UCSD-AML1 (cell line): ENCODE measurements around the gene SLC44A2.

ENCODE experiments used
- DNase-seq: peaks from one replicate; lab custom pipeline; 2025; ENCODE audit not compliant: unreplicated experiment; lab: John Stamatoyannopoulos, UW

SLC44A2 gene

GRCh38 chr19:10680545-10681135 lies 55.3 kb downstream of the SLC44A2 start:
- no peak for DNase-seq

DNA sequence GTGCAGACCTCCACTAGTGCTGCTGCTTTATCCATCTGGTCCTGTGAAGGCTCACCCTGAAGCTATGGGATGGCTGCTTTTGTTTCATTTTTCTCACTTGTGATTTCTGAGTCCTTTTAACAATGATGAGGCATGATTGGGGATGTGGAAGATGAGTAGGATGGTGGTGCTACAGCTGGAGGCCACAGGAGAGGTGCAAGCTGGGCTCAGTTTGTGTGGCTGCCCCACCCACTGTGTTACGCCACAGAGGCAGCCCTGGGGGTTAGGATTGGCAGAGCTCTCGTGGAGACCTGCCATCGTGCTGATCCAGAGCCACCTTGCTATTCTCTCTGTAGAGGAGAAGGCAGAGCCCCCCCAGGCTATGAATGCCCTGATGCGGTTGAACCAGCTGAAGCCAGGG lies 56.3 kb downstream of the SLC44A2 start:
- DNase-seq = no peak

GRCh38 chr19:10682397-10683063 lies 57.2 kb downstream of the SLC44A2 start:
- no peak for DNase-seq

GRCh38 chr19:10683064-10683426 lies 57.7 kb downstream of the SLC44A2 start:
- no peak for DNase-seq

DNA sequence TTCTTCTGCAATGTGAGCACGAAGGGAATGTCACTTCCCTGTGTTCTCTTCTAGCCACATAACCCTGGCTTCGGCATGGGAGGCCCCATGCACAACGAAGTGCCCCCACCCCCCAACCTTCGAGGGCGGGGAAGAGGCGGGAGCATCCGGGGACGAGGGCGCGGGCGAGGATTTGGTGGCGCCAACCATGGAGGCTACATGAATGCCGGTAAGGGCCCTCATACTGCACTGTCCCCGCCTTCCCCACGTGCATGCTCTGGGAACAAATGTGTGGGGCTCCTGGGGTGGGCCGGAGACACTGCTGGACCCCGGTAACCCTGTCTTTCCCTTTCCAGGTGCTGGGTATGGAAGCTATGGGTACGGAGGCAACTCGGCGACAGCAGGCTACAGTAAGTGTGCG lies 58.2 kb downstream of the SLC44A2 start:
- DNase-seq = no peak

DNA sequence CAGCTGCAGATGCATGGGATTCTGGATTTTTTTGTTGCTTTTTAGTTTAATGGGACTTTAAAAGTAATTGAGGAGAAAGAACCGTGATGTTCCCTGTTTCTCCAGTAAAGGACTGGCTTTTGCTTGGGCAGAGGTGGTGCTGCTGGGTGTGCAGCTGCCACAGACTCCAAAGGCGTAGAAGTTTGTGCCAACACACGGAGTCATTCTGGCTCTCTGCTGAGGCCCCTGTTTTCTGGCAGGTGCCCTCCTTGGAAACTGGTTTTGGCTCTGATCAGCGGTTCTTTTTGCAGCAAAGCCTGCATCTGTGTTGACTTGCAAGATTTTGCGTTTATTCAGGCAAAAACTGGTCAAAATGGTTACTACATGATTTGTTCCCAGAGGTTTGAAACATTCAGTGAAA lies 59.9 kb downstream of the SLC44A2 start:
- no peak for DNase-seq

DNA sequence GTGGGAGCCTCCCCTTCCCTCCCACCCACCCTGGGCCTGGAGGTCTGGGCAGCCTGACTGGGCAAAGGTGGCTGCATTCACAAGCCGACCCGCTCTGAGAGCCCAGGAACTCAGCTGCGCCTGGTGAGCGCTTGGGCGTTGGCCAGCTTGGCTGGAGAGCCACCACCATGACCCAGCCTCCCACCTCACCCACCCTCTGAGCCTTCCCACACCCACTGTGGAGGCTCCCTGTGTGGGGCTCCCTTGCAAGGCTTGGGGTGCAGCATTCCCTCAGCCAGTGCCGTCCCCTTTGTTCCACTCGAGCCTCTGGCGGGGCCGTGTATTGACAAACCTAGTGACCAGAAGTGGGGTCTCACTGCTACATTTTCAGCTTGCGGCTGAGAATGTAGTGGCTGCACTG lies 60.8 kb downstream of the SLC44A2 start:
- no peak for DNase-seq

DNA sequence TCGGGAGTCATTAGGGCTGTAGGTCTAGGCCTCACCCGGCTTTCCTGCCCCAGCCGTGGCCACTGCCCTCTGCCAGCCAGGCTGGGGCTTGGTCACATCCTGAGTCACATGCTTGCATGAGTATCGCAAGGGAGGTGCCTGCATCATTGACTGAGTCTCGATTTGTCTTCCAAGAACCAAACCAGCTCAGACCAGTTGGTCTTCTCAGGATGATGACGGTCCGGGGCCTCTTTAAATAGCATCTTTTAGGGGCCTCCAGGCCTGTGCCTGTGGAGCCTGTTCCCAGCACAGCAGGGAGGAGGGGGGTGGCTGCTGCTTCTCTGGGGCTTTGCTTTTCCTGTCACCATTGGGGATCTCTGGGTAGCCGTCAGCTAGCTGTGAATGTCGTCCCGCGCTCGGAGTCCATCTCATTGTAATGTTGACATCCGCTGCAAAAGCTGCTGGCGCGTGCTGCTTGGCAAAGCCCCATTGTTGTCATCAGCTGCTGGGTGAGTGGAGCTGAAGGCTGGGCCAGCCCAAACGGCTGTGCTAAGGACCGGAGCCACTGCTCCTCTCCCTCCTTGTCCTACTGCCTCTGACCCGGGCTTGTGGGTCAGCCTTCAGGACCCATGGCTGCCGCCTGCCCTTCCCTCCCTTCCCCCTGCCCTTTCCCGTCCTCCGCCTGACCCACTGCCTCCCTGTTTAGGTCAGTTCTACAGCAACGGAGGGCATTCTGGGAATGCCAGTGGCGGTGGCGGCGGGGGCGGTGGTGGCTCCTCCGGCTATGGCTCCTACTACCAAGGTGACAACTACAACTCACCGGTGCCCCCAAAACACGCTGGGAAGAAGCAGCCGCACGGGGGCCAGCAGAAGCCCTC lies 61.5 kb downstream of the SLC44A2 start:
- no peak for DNase-seq

- no peak for DNase-seq
Observed at GRCh38 chr19:10687518-10688288, 62.4 kb downstream of the SLC44A2 start.

GRCh38 chr19:10688545-10689280 lies 63.4 kb downstream of the SLC44A2 start:
- no peak for DNase-seq

- no peak for DNase-seq
Observed at GRCh38 chr19:10690341-10690781, 65.0 kb downstream of the SLC44A2 start.

GRCh38 chr19:10691178-10691881 lies 66.0 kb downstream of the SLC44A2 start:
- no peak for DNase-seq

- DNase-seq = no peak
Observed at GRCh38 chr19:10691883-10692282, 66.5 kb downstream of the SLC44A2 start.

DNA sequence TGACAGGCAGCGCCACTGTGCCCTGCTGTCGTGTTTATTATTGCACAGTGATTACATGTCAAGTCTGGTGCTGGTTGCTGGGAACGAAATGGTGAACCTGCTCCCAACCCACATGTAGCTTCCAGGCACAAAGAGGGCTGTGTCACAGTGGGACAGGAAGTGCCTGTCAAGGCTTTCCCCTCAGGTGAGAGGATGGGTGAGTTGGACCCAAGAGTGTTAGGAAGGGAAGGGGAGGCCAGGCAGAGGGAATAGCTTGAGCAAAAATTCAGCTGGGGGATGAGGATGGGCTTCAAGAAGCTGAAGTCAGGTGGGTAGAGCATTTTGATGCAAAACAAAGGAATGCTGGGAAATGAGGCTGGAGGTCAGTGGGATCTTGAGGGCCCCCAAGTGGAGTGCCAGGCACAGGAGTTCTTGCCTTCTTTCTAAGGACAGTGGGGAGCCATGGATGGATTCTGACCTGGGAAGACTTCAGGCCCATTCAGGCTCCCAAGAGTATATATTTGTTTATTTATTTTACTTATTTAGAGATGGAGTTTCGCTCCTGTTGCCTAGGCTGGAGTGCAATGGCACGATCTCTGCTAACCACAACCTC lies 67.4 kb downstream of the SLC44A2 start:
- no peak for DNase-seq
